Left forelimb (tissue), 1 donor: ENCODE results near the gene ZZZ3.
"Not testable (repeated sequence)": the region's sequence is repeated elsewhere in the genome, so short reads cannot be mapped to it uniquely, and the experiment has no call there.

Experiments used
- DNase-seq: peaks from one replicate; pipeline ENCODE4 v3.0.0-alpha.2; 2018; ENCODE audit warnings: low spot score

ZZZ3 gene

DNA sequence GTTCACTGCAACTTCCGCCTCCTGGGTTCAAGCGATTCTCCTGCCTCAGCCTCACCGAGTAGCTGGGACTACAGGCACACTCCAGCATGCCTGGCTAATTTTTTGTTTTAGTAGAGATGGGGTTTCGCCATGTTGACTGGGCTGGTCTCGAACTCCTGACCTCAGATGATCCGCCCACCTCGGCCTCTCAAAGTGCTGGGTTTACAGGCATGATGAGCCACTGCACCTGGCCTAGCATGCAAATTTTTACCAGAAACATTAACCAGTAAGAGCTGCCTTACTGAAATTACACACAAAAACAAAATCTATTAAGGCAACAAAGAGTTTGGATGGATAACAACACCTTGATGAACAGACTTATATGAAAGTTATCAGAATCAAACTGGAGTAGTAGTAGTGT is 12.1 kb downstream of the ZZZ3 start:
- no peak for DNase-seq

DNA sequence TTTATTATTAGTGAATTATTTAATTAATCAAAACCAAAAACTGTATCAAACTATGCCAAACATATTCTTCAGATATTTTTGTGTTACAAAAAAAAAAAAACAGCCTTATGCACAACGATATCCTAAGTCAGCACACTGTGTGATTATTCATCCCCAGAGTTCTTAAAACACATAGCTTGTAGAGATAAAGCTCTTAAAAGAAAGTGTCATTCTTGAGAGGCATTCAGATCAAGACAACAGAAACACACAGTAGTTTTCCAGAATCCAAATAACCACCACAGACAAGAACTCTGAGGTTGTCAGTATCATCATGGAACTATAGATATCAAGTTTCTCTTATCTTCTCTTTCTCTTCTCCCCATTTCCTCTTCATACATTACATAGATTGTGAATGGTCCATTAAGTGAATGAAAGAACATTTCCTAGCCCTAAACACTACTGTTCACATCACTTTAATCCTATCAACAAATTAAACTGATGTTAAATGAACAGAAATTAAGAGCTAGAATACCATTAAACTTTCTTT is 13.5 kb downstream of the ZZZ3 start:
- DNase-seq: no peak

DNA sequence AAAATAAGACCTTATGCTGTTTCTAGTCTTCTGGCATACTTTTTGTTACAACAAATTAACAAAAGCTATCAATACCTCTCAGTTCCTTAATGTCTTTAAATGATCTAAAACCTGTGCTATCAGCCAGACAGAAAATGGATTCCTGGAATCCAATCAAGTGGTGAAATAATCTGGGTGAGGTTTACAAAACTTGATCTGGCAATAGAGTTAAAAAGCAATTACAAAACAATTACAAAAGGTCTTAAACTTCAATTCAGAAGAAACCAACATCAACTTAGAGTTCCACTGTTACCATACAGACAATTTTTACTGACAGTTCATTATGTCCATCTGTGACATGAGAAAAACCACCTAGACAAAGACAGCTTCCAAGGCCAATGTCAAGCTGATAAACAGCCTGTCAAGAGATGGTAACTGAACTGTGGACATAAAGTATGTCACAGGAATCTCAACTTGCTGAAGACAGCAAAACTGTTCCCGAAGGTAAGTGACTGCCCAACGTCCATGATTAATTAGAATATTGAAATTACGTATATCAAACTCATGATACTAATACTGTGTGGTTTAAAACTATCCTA is 17.4 kb downstream of the ZZZ3 start:
- no peak for DNase-seq

DNA sequence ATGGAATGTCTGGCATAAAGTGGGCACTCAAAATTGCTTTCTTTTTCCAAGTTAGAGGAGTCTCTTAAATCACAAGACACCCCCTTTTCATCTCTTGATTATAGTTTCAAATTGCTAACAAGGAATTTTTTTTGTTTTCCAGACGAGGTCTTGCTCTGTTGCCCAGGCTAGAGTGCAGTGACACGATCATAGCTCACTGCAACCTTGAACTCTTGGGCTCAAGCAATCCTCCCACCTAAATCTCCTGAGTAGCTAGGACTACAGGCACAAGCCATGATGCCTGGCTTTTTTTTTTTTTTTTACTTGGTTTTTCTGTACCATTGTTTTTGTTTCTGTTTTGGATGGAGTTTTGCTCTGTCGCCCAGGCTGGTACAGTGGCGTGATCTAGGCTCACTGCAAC is 20.8 kb downstream of the ZZZ3 start:
- DNase-seq: no peak

DNA sequence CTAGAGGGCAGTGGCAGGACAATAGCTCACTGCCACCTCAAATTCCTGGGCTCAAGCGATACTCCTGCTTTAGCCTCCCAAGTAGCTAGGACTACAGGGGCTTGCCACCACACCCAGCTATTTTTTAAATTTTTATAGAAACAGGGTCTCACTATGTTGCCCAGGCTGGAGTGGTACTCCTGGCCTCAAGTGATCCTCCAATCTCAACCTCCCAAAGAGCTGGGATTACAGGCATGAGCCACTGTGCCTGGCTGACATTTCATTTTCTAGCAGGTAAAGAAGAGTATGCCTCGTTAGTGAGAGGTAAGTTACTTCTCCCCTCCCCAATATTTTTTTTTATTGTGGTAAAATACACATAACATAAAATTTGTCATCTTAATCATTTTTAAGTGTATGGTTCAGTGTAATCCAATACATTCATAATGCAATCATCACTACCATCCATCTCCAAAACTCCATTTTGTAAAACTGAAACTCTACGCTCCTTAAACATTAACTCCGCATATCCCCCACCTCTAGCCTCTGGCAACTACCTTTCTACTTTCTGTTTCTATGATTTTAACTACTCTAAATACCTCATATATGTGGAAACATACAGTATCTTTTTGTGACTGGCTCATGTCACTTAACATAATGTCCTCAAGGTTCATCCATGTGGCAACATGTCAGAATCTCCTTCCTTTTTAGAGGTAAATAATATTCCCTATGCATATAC is 22.4 kb downstream of the ZZZ3 start:
- DNase-seq: no peak

DNA sequence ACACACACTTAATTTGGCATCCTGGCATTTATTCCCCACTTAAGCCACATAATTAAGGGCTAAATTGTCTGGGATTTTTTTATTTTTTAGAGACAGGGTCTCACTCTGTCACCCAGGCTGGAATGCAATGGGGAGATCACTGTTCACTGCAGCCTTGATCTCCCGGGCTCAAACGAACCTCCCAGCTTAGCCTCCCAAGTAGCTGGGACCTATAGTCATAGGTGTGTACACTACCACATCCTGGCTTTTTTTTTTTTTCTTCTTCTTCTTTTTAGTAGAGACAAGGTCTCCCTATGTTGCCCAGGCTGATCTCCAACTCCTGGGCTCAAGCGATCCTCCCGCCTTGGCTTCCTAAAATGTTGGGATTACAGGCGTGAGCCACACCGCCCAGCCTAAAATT is 24.2 kb downstream of the ZZZ3 start:
- no peak for DNase-seq

DNA sequence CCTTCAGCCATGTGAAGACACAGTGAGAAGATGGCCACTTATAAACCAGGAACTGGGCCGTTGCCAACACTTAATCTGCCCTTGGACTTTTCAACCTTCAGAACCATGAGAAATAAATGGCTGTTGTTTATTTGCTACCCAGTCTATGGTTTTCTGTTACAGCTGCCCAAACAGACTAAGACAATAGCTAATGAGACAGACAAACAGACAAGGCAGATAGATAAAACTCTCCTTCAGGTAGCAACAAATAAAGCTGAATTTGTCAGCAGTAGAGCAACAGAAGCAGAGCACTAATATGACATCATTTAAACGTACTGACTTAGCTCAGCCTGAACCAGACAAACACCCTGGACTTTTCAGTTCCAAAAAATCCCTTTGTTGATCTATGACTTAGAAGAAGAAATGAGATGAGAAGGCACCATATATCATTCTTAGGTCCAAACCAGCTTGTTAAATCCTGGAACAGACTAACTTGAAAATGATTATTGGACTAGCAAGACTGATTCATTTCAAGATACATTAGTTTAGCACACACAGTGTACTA is 27.0 kb downstream of the ZZZ3 start:
- no peak for DNase-seq

DNA sequence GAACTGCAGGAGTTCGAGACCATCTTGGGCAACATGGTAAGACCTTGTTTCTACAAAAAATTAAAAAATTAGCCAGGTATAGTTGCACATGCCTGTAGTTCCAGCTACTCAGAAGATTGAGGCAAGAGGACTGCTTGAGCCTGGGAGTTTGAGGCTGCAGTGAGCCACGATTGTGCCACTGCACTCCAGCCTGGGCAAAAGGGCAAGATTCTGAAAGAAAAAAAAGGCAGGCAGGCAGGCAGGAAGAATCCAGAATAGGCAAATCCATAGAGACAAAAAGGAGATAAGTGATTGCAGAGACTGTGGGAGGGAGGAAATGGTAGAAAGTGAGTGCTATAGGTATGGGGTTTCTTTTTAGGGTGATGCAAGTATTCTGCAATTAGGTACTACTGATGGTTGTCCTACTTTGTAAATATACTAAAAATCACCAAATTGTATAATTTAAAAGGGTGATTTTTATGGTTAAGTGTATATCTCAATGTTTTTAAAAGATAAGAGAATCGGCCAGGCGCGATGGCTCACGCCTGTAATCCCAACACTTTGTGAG is 29.4 kb downstream of the ZZZ3 start:
- no peak for DNase-seq

DNA sequence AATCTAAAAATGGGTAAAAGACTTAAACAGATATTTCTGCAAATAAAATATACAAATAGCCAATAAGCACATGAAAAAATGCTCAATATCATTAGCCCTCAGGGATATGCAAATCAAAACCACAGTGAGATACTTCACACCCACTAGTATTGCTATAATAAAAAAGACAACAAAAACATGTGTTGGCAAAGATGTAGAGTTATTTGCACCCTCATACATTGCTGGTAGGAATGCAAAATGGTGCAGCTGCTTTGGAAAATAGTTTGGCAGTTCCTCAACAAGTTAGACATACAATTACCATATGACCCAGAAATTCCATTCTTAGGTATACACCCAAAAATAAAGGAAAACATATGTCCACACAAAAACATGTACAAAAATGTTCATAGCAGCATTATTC is 30.2 kb downstream of the ZZZ3 start:
- DNase-seq: no peak

DNA sequence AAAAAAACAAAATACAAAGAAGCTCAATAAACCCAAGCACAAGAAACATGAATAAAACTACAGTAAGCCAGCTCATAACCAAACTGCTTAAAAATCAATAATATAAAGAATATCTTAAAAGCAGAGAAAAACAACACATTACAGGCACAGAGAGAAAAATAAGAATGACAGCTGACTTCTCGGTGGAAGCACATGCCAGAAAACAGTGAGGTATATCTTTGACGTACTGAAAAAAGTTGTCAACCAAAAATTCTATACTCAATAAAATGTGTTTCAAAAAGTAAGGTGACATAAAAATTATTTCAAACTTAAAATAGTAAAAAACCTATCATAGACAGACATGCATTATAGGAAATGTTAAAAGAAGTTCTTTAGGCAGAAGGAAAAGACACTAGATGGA is 33.3 kb downstream of the ZZZ3 start:
- no peak for DNase-seq

DNA sequence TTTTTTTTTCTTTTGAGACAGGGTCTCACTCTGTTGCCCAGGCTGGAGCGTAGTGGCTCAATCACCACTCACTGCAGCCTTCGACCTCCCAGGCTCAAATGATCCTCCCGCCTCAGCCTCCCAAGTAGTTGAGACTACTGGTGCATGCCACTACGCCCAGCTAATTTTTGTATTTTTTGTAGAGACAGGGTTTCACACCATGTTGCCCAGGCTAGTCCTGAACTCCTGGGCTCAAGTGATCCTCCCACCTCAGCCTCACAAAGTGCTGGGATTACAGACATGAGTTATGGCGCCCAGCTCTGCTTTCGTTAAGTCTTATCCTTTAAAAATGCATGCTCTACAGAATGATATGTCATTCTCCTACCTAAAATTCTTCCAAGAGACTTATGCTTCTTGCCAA is 36.2 kb downstream of the ZZZ3 start:
- DNase-seq: not testable (repeated sequence)

DNA sequence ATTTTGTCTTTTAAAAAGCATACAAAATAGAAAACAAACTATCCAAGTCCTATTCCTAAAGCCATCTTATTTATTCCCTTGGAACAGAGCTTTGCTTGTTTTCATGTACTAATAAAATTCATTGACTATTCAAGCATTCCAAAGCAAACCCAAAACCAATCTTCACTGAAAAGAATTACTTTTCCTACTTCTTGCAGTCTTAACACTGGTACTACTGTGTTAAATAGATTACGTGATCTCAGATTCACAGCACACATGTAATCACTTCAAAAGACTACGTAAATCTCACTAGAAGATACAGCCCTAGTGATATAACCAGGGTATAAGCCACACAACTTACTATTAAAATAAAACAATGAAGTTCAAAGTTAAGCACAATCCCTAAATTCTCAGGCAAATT is 39.0 kb downstream of the ZZZ3 start:
- no peak for DNase-seq

DNA sequence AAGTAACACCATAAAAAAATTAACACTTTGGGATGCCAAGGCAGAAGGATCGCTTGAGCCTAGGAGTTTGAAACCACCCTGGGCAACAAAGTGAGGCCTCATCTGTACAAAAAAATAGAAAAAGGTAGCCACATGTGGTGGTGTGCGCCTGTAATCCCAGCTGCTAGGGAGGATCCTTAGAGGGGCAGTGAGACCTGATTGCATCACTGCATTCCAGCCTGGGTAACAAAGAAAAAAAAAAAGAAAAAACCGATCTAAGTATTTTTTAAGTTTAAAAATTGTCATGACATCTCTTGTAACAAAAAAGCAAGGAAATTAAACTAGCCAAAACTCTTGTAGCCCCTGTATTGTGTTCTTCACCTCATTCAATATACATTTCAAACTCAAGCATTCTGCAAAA is 39.5 kb downstream of the ZZZ3 start:
- DNase-seq: no peak

DNA sequence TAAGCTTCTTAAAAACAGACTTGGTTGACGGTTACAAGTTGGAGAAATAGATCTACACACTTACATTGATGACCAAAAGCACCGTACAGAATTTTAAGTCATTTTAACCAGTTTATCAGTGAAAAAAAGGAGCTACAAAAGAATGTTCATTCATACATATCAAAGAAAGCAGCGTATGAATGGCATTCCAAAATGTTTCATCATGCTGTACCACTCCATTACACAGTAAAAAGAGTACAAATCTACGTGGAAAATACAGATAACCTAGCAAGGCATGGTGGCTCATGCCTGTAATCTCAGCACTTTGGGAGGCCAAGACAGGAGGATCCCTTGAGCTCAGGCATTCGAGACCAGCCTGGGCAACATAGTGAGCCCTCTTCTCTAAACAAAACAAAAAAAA is 40.3 kb downstream of the ZZZ3 start:
- no peak for DNase-seq

DNA sequence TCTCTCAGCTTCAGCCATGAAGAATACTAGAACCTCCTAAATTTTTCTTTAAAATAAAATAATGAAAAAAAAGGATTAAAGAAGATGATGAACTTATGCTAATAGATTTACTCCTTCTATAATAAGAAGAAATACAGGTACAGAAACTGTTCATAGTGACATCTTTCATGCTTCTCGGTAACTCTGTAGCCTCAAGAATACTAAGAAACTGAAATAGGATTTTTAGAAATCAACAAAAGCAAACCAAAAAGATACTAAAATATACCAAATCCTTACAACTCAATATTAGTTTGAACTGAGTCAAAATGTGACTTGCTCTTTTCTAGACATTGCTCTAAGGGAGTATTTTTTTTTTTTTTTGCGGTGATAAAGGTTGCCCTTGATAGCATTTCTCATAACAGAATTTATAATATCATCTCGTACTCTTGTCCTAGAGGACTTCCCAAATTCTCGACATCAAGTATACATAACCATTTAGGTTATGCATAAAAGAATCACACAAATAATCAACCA is 42.8 kb downstream of the ZZZ3 start:
- no peak for DNase-seq

DNA sequence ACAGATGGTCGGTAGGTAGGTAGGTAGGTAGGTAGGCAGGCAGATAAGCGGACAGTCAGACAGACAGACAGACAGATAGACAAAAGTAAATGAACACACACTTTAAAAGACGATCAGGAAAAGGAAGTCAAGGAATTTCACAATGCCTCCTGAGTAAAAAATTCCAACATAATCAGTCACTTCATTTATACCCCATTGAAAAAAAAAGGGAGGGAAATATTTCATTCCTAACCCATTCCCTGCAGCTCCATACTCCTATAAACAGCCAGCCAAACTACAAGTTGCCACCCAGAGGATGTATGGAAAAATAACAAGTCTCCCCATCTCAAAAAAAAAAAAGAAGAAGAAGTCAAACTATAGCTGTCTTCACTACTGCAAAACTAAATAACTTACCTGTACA is 43.4 kb downstream of the ZZZ3 start:
- no peak for DNase-seq

DNA sequence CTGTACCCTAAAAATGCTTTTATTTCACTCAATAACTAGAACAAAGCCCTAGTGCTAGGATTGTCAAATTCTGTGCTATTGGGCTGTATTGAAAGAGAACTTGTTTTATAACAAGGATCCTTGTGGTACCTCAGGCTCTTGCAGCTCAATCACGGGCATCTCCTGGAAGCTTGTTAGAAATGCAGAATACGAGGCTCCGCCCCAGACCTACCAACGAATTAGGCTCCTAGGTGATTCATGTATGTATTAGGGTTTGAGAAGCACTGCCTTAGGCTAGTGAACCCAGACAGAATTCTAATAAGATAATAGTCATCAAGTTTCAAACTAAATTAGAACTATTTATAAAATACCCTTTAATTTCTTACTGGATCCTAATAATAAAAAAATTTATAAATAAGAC is 45.6 kb downstream of the ZZZ3 start:
- DNase-seq: no peak
